SKM-1 (cell line): Measurements from ENCODE around the gene NOVA2.
"Not testable (repeated sequence)": the region's sequence is repeated elsewhere in the genome, so short reads cannot be mapped to it uniquely, and the experiment has no call there.

ENCODE experiments used
- DNase-seq: peaks from one replicate; lab custom pipeline; 2025; ENCODE audit not compliant: unreplicated experiment; lab: John Stamatoyannopoulos, UW

Gene NOVA2

GRCh38 chr19:45897261-45897812, 76.3 kb downstream of the NOVA2 start:
- DNase-seq: no peak

- not testable (repeated sequence) for DNase-seq
Measured at GRCh38 chr19:45895983-45896599, 77.6 kb downstream of the NOVA2 start.

GRCh38 chr19:45895519-45895972, 78.1 kb downstream of the NOVA2 start:
- no peak for DNase-seq

- DNase-seq: no peak
Measured at GRCh38 chr19:45890877-45891276, 82.8 kb downstream of the NOVA2 start.

GRCh38 chr19:45889210-45889885, 84.3 kb downstream of the NOVA2 start:
- no peak for DNase-seq

- DNase-seq: no peak
Measured at GRCh38 chr19:45887200-45887710, 86.4 kb downstream of the NOVA2 start.

GRCh38 chr19:45886427-45887199, 87.1 kb downstream of the NOVA2 start:
- DNase-seq: peak; percentile 43

- DNase-seq: peak; percentile 13
Measured at GRCh38 chr19:45885556-45886426, 87.9 kb downstream of the NOVA2 start, which contains the start of gene IRF2BP1. Gene IRF2BP1, minus strand, starts transcription at chr19:45886141. Its CDS starts 367 bp downstream, at chr19:45885774.

- no peak for DNase-seq
Measured at GRCh38 chr19:45884682-45885555, 88.7 kb downstream of the NOVA2 start.

GRCh38 chr19:45883881-45884681, 89.6 kb downstream of the NOVA2 start:
- DNase-seq: no peak
